Skeletal muscle satellite cell (primary cell): ENCODE data around the gene LIAS.
A peak's percentile ranks its signal among the peaks of the same experiment; 100 is the strongest.

Experiments used
- H3K27me3 ChIP-seq: 2 replicates; pipeline ENCODE4 v1.7.0; 2013; ENCODE audit warnings: low read length; ENCODE audit not compliant: control insufficient read depth, insufficient read depth
- H3K36me3 ChIP-seq: 2 replicates; pipeline ENCODE4 v1.7.0; 2013; ENCODE audit warnings: mild to moderate bottlenecking, control low read depth, low read length; ENCODE audit not compliant: insufficient read depth
- H3K4me1 ChIP-seq: 2 replicates; pipeline ENCODE4 v1.7.0; 2013; ENCODE audit warnings: low read length; ENCODE audit not compliant: control insufficient read depth, insufficient read depth
- H3K4me2 ChIP-seq: 2 replicates; pipeline ENCODE4 v1.7.0; 2013; ENCODE audit warnings: mild to moderate bottlenecking, low read length
- H3K4me3 ChIP-seq: 2 replicates; pipeline ENCODE4 v1.7.0; 2013; ENCODE audit warnings: low read length
- H3K9ac ChIP-seq: 2 replicates; pipeline ENCODE4 v1.7.0; 2013; ENCODE audit warnings: mild to moderate bottlenecking, low read depth, low read length, moderate library complexity
- H3K9me3 ChIP-seq: replicated peaks from 2 replicates; pipeline ENCODE4 v1.7.0; 2013; ENCODE audit warnings: mild to moderate bottlenecking, control low read depth, low read length

Gene LIAS

DNA sequence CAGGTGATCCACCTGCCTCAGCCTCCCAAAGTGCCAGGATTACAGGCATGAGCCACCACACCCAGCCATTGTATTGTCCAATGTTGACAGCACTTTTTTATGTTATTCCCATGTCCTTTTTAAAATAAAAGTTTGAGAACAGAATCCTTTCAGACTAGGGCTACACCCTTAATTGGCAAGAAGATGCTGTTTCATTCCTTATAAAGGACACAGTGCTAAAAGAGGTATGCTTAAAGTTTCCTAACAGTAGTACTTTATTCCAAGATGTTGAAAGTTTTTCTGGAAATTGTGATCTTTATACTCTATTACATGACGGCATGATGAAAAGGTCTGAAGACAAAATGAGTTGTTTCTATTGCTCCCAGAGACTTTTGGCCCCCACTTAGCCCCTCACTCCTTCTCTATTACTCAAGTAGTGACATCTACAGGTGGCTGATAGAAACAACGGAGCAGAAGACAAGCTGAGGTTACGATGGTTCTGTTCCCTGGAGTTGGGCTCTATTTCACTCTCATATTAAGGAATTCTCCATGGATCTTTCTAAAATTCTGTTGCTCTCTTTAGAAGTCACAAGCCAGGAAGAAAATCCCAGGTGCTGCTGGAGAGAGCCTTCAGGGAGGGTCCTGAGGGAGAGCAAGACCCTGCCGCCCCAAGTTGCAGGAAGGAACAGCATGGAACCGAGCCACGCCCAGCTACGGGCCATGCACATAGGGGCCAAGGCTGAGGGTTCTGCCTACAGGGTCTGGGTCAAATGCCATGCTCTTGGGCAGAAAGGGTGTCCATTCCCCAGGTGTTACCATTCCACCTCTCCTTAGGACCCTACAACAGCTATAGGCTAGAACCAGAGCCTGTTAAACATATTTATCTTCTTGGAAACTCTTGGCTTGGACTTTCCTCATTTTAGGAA lies 22.9 kb upstream of the LIAS start:
- no peak overlapping the region for H3K4me2 ChIP-seq
- no peaks in the 10 kb centered on the region for H3K4me1 ChIP-seq
- no peaks in the 10 kb centered on the region for H3K36me3 ChIP-seq
- H3K9ac ChIP-seq, result no peak overlapping the region
- no peaks in the 10 kb centered on the region for H3K9me3 ChIP-seq
- H3K4me3 ChIP-seq, result no peak overlapping the region
- peaks cover 34% of the 10 kb centered on the region for H3K27me3 ChIP-seq

DNA sequence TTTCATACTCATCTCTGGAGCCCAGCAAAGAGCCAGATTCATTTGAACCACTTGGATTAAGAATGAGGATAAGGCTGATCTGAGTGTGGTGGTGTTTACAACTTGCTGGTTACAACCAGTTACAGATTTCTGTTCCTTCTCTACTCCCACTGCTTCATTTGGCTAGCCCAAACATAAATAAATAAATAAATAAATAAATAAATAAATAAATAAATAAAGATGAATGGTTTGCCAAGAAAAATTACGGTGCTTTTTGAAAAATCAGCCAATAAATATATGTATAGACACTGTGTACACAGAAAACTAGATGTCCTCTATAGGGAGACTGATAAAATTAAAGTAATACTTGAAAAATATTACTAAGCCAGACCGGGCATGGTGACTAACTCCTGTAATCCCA lies 17.3 kb upstream of the LIAS start:
- Histone ChIP-seq H3K4me1 (no peaks in the 10 kb centered on the region), H3K9ac (no peak overlapping the region), H3K27me3 (peaks cover 24% of the 10 kb centered on the region)

DNA sequence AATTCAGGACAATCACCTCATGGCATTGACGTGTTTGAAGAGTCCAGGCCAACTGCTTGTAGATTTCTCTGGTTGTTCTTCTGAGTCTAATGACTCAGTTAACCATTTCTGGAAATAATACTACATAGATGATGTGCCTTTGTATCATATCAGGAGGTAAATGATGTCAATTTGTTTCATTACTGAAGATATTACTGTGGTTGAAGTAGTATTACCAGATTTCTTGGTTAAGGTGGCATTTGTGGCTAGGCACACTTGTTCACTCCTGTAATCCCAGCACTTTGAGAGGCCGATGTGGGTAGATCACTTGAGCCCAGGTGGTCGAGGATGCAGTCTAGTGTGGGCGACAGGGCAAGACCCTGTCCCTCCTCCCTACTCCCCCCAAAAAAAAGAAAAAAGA lies 15.9 kb upstream of the LIAS start:
- H3K27me3 ChIP-seq, result peaks cover 13% of the 10 kb centered on the region
- H3K36me3 ChIP-seq, result no peaks in the 10 kb centered on the region
- peaks cover 5% of the 10 kb centered on the region for H3K4me1 ChIP-seq

More for the DNA sequence above, 17.3 kb upstream of the LIAS start:
- H3K4me2 ChIP-seq, result no peak overlapping the region
- no peaks in the 10 kb centered on the region for H3K9me3 ChIP-seq
- no peaks in the 10 kb centered on the region for H3K36me3 ChIP-seq
- H3K4me3 ChIP-seq, result no peak overlapping the region

DNA sequence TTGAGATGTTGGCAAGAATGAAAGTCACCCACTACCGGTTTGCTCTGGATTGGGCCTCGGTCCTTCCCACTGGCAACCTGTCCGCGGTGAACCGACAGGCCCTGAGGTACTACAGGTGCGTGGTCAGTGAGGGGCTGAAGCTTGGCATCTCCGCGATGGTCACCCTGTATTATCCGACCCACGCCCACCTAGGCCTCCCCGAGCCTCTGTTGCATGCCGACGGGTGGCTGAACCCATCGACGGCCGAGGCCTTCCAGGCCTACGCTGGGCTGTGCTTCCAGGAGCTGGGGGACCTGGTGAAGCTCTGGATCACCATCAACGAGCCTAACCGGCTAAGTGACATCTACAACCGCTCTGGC lies 12.4 kb upstream of the LIAS start:
- Histone ChIP-seq H3K4me1 (peaks cover 5% of the 10 kb centered on the region), H3K9ac (no peak overlapping the region), H3K27me3 (no peaks in the 10 kb centered on the region), H3K36me3 (peaks cover 16% of the 10 kb centered on the region), H3K4me2 (peak overlapping the region; percentile 74), H3K9me3 (no peaks in the 10 kb centered on the region), H3K4me3 (no peak overlapping the region)

More for the DNA sequence above, 15.9 kb upstream of the LIAS start:
- Histone ChIP-seq H3K4me2 (no peak overlapping the region), H3K9ac (no peak overlapping the region), H3K9me3 (no peaks in the 10 kb centered on the region), H3K4me3 (no peak overlapping the region)

DNA sequence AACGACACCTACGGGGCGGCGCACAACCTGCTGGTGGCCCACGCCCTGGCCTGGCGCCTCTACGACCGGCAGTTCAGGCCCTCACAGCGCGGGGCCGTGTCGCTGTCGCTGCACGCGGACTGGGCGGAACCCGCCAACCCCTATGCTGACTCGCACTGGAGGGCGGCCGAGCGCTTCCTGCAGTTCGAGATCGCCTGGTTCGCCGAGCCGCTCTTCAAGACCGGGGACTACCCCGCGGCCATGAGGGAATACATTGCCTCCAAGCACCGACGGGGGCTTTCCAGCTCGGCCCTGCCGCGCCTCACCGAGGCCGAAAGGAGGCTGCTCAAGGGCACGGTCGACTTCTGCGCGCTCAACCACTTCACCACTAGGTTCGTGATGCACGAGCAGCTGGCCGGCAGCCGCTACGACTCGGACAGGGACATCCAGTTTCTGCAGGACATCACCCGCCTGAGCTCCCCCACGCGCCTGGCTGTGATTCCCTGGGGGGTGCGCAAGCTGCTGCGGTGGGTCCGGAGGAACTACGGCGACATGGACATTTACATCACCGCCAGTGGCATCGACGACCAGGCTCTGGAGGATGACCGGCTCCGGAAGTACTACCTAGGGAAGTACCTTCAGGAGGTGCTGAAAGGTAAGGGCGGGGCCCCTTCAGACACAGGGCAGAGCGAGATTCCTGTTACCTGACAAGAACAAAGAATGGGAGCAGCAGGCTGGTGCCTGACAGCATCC lies 11.8 kb upstream of the LIAS start:
- no peak overlapping the region for H3K9ac ChIP-seq
- peaks cover 21% of the 10 kb centered on the region for H3K36me3 ChIP-seq
- H3K4me3 ChIP-seq, result peak overlapping the region; percentile 48
- H3K9me3 ChIP-seq, result no peaks in the 10 kb centered on the region
- H3K27me3 ChIP-seq, result no peaks in the 10 kb centered on the region
- peak overlapping the region; percentile 74 for H3K4me2 ChIP-seq
- peaks cover 5% of the 10 kb centered on the region for H3K4me1 ChIP-seq

DNA sequence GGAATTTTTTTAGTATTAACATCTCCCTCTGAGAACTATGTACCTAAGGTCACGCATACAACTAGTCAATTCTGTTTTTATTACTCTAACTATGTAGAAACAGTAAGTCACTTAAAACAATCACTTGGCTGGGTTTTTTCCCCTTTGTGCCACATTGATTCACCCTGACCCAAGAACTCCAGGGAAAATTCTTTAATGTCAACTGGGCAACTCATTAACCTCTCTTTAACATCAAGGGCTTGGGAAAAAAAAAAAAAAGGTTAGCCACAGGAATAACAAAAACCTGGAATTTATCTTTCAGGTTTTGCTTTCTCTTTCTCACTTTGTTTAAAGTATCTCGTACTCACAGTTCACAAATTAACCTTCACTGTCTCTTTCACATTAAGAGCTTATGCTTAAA lies 8.2 kb upstream of the LIAS start:
- H3K9me3 ChIP-seq, result no peaks in the 10 kb centered on the region
- no peak overlapping the region for H3K4me2 ChIP-seq
- H3K9ac ChIP-seq, result no peak overlapping the region
- peaks cover 5% of the 10 kb centered on the region for H3K4me1 ChIP-seq
- H3K36me3 ChIP-seq, result peaks cover 56% of the 10 kb centered on the region
- no peaks in the 10 kb centered on the region for H3K27me3 ChIP-seq
- no peak overlapping the region for H3K4me3 ChIP-seq

DNA sequence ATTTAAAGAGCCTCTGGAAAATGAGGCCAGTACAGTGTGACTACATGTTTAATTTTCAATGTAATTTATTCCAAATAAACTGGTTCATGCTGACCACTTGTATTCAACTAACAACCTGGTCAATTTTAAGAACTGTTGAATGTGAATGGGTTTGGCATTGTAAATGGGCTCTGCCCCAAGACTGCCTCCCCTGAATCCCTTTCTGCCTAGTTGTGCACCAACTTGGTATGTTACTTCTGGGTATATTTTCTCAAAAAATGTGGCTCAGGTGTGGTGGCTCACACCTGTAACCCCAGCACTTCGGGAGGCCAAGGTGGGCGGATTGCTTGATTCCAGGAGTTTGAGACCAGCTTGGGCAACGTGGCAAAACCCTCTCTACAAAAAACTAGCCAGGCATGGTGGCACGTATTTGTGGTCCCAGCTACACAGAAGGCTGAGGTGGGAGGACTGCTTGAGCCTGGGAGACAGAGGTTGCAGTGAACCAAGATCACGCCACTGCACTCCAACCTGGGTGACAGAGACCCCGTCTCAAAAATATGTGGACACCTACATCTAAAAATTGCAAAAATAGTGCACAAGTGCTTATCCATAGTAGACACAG lies 7.3 kb upstream of the LIAS start:
- peaks cover 6% of the 10 kb centered on the region for H3K4me1 ChIP-seq
- H3K9me3 ChIP-seq, result no peaks in the 10 kb centered on the region
- no peak overlapping the region for H3K9ac ChIP-seq
- no peaks in the 10 kb centered on the region for H3K27me3 ChIP-seq
- peaks cover 66% of the 10 kb centered on the region for H3K36me3 ChIP-seq
- no peak overlapping the region for H3K4me3 ChIP-seq
- no peak overlapping the region for H3K4me2 ChIP-seq

DNA sequence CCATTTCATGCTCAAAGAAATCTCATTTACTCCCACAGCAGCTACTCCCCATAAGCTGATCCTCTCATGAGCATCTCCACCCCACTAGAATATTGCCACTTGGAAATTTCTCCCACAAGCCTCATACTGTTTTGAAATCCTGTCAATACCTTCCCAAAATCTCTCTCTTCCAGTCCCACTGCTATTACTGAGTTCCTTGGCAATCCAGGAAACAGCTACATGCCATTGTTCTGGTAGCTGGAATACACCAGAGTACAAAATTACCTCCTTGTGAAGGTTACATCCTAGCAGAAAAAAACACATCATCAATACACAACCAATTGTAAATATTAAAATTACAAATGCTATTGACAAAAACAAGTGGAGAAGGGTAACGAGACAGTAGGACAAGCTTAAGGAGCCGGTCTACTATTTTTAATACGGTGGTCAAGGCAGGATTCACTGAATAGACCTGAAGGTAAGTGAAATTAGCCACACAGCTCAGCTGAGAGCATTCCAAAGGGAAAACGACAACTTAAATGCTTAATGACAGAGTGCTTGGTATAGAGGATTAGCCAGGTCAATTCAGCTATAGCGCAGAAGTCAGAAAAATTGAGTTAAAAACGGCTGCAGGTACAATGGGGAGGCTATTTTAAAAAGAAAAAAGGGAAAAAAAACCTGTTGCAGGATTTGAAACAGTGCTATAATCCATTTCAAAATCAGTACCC lies 6.5 kb upstream of the LIAS start:
- Histone ChIP-seq H3K36me3 (peaks cover 73% of the 10 kb centered on the region), H3K4me3 (no peak overlapping the region), H3K4me1 (peaks cover 10% of the 10 kb centered on the region)

DNA sequence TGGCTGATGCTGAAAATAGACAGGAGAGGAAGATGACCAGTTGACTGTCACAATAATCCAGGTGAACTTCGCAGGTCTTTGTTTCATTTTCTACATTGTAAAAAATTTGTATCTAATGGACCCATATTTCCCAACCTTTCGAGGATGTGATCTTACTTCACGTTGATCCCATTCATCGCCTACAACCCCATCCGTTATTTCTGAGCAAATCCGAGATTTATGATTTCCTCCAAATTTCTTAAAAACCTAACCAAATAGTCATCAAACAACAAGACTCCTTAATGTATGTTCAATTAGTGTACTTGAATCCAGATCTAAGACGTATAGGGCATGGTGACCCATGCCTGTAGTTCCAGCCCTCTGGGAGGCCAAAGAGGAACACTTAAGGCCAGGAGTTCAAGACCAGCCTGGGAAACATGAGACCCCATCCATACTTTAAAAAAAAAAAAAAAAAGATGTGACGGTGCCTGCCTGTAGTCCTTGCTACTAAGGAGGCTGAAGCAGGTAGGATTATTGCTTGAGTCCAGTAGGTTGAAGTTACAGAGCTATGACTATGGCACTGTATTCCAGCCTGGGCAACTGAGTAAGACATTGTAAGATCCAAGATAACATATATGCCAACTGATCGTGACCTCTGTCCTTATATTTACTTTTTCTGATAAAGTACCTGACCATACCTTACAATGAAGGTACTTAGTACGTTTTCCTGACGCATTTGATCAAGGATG lies 5.8 kb upstream of the LIAS start:
- no peak overlapping the region for H3K9ac ChIP-seq
- H3K9me3 ChIP-seq, result no peaks in the 10 kb centered on the region
- H3K4me2 ChIP-seq, result no peak overlapping the region
- no peaks in the 10 kb centered on the region for H3K27me3 ChIP-seq
- H3K36me3 ChIP-seq, result peaks cover 81% of the 10 kb centered on the region
- no peak overlapping the region for H3K4me3 ChIP-seq
- peaks cover 11% of the 10 kb centered on the region for H3K4me1 ChIP-seq

More for the DNA sequence above, 6.5 kb upstream of the LIAS start:
- Histone ChIP-seq H3K4me2 (no peak overlapping the region), H3K9ac (no peak overlapping the region), H3K9me3 (no peaks in the 10 kb centered on the region), H3K27me3 (no peaks in the 10 kb centered on the region)

DNA sequence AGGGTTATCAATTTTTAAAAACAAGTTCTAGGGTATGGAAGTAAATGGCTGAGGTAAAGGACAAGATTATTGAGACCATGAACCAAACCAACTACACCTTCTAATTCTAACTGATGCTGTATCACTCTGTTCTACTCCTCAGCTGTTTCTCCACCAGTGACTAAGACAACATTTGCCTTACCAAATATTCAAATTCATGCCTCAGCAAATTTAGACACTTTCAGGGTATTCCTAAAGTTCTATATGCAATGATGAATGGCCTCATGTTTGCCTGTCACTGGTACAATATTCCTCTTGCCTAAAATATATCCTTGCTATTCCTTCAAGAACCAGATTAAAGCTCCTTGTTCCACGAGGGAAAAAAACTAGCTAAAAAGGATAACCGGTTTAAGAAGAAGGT lies 5.1 kb upstream of the LIAS start:
- no peak overlapping the region for H3K4me3 ChIP-seq
- H3K36me3 ChIP-seq, result peaks cover 84% of the 10 kb centered on the region
- H3K9me3 ChIP-seq, result no peaks in the 10 kb centered on the region
- H3K9ac ChIP-seq, result no peak overlapping the region
- no peaks in the 10 kb centered on the region for H3K27me3 ChIP-seq
- peaks cover 11% of the 10 kb centered on the region for H3K4me1 ChIP-seq
- no peak overlapping the region for H3K4me2 ChIP-seq
